ENCODE measurements around the gene MPZL3.

The MPZL3 gene

GRCh38 chr11:118212781-118213191, 39.4 kb downstream of the MPZL3 start:
- no peak for DNase-seq (ENCODE audit: low spot score)
- no peak for TF ChIP-seq CTCF (IDR thresholded peaks at IDR 0.05; ENCODE audit: extremely low read depth, missing control alignments)

GRCh38 chr11:118212131-118212725, 39.9 kb downstream of the MPZL3 start:
- no peak for DNase-seq (ENCODE audit: low spot score)
- TF ChIP-seq CTCF (IDR thresholded peaks at IDR 0.05; ENCODE audit: extremely low read depth, missing control alignments), result no peak

- DNase-seq (ENCODE audit: low spot score), result no peak
- no peak for TF ChIP-seq CTCF (IDR thresholded peaks at IDR 0.05; ENCODE audit: extremely low read depth, missing control alignments)
Observed at GRCh38 chr11:118211006-118211405, 41.2 kb downstream of the MPZL3 start.

GRCh38 chr11:118210323-118210722, 41.8 kb downstream of the MPZL3 start:
- TF ChIP-seq CTCF (IDR thresholded peaks at IDR 0.05; ENCODE audit: extremely low read depth, missing control alignments), result no peak
- DNase-seq (ENCODE audit: low spot score), result no peak

- TF ChIP-seq CTCF (IDR thresholded peaks at IDR 0.05; ENCODE audit: extremely low read depth, missing control alignments), result no peak
- no peak for DNase-seq (ENCODE audit: low spot score)
Observed at GRCh38 chr11:118209033-118209432, 43.1 kb downstream of the MPZL3 start.

- TF ChIP-seq CTCF (IDR thresholded peaks at IDR 0.05; ENCODE audit: extremely low read depth, missing control alignments), result no peak
- no peak for DNase-seq (ENCODE audit: low spot score)
Observed at GRCh38 chr11:118207079-118207478, 45.1 kb downstream of the MPZL3 start.

- TF ChIP-seq CTCF (IDR thresholded peaks at IDR 0.05; ENCODE audit: extremely low read depth, missing control alignments), result no peak
- DNase-seq (ENCODE audit: low spot score), result no peak
Observed at GRCh38 chr11:118206391-118207031, 45.7 kb downstream of the MPZL3 start.

Measured in GM20000 (cell line).